SK-MEL-5 (cell line): ENCODE measurements around the gene IL2. TPM values are rescaled to one million over a fixed set of nuclear protein-coding genes. Genes with fewer than 3 reads are reported as not detected.

Source experiments
- DNase-seq: peaks from one replicate; pipeline ENCODE4 v3.0.0-alpha.2; 2016; ENCODE audit warnings: low read depth, low spot score
- in situ Hi-C: cut with HindIII; loops from 2 replicates; pipeline ENCODE4 v1.10.0; 2016; ENCODE audit warnings: low sequenced_read_pairs, high pct_unique_total_duplicates, low pct_unique_long_range_greater_than_20kb
- polyA plus RNA-seq, 2 experiments: library from polyadenylated mRNA; depleted of rRNA; stranded (reverse); fragments of >200 nt; gene quantifications; 2 replicates each; pipeline ENCODE4 v1.2.3, GENCODE V29; 2015
- total RNA-seq: library from RNA; depleted of rRNA; stranded (reverse); fragments of >200 nt; shearing (Covaris generic); gene quantifications from 2 replicates; pipeline ENCODE4 v1.2.3, GENCODE V29; 2014; rRNA removed

Gene IL2
- total RNA-seq: not detected in 2 replicates
- polyA plus RNA-seq (2015; cell fraction: cytosol; rRNA removed): not detected in 2 replicates
- polyA plus RNA-seq (2015; cell fraction: nucleus; rRNA removed): 0.39 TPM in 1 of 2 replicates, not detected in the other

DNA sequence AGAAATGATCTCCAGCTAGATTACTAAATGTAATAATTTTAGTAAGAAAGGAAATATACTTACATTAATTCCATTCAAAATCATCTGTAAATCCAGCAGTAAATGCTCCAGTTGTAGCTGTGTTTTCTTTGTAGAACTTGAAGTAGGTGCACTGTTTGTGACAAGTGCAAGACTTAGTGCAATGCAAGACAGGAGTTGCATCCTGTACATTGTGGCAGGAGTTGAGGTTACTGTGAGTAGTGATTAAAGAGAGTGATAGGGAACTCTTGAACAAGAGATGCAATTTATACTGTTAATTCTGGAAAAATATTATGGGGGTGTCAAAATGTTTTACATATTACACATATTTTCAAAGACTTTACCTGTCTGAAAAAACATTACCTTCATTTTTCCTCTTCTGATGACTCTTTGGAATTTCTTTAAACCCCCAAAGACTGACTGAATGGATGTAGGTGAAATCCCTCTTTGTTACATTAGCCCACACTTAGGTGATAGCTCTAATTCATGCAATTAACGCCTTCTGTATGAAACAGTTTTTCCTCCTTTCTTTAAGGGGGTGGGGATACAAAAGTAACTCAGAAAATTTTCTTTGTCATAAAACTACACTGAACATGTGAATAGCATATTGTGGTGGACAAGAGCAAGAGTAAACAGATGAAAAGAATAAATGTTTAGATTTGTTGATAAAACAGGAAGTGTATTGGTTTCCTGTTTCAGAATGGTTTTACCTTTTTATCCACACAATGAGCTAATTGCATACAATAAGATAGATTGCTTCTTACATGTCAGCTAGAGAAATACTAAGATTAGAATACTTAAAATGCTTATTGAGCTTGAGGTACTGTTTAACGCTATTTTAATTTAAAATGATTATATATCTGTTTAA is at the start of gene IL2:
Gene IL2, minus strand, starts transcription at position 495 of the 886 bp plus-strand sequence. Its CDS starts 285 bp downstream, at position 210.
- DNase-seq: no peak
- in situ Hi-C loops: no loop called here

DNA sequence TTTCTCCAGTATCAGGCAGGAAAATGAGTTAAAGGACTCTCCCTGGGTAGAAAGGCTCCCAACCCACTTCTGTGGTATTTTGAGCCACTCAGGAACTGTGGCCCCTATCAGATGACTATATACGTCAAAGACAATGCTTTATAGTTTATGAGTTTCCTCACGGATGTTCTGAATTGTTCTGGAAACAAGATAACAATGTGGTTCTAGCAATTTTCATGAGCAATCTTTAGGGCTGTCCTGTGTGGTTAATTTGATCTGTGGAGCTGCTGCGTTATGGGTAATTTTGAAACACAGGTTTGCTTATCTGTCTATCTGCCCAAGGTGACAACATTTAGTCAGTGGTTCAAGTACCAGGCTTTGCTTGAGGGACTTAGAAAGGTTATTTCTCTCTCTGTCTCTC is 46.7 kb upstream of the IL2 start:
- DNase-seq: no peak
- in situ Hi-C loops: no loop called here

GRCh38 chr4:122500852-122501501 is 44.5 kb upstream of the IL2 start:
- in situ Hi-C loops: no loop called here
- DNase-seq: no peak

DNA sequence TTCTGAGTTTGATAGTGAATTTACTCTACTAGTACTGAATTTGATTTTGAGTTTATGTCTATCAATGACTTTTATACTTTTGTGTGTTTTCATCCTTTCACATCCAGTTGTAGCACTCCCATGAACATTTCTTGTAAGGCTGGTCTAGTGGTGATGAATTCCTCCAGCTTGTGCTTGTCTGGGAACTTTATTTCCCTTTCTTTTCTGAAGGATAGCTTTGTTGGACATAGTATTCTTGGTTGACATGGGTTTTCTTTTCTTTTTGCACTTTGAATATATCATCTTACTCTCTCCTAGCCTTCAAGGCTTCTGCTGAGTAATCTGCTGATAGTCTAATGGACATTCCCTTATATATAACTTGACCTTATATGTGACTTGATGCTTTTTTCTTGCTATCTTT is 32.5 kb upstream of the IL2 start:
- in situ Hi-C loops: no loop called here
- DNase-seq: no peak

DNA sequence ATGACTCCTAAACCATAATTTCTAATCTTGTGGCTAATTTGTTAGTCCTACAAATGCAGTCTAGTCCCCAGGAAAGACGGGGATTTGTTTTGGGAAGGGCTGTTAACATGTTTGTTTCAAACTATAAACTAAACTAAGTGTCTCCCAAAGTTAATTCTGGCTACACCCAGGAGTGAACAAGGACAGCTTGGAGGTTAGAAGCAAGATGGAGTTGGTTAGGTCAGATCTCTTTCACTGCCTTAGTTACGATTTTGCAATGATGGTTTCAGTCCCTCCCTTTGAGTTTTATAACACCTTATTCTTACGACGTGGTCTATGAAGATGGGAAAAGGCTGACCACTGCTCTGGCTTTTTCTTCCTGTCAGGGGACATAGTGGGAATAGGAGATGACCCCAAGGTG is 27.0 kb upstream of the IL2 start:
- in situ Hi-C loops: no loop called here
- no peak for DNase-seq

GRCh38 chr4:122481766-122482405 is 25.4 kb upstream of the IL2 start:
- no peak for DNase-seq
- in situ Hi-C loops: no loop called here

- in situ Hi-C loops: no loop called here
- DNase-seq: no peak
These were observed 24.3 kb upstream of the IL2 start for GRCh38 chr4:122480655-122481487.

- in situ Hi-C loops: no loop called here
- no peak for DNase-seq
These were observed 23.5 kb upstream of the IL2 start for GRCh38 chr4:122479935-122480416.

GRCh38 chr4:122476745-122477144 is 20.2 kb upstream of the IL2 start:
- DNase-seq: no peak
- in situ Hi-C loops: no loop called here

- in situ Hi-C loops: no loop called here
- no peak for DNase-seq
These were observed 19.6 kb upstream of the IL2 start for GRCh38 chr4:122476126-122476525.

- in situ Hi-C loops: no loop called here
- DNase-seq: no peak
These were observed 18.7 kb upstream of the IL2 start for GRCh38 chr4:122475233-122475632.

- no peak for DNase-seq
- in situ Hi-C loops: no loop called here
These were observed 12.9 kb upstream of the IL2 start for GRCh38 chr4:122469457-122469856.

DNA sequence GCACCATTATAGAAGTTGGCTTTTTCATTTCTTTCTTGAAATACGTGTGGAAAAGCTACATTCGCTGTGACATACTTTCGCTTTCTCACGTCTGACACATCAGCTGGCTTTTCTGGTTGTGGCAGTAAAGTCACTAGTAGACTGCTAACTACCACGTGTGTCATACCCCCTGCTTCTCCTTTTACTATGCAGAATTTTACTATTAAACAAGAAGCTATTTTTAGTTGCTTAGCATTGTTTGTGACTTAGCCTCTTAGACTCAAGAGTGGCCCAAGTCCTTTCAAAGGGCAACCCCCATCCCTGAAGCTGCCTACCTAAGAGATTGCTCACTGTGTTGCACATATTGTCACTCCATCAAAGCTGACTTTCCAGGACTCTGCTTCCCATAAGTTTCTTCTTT is 2.1 kb upstream of the IL2 start:
- no peak for DNase-seq
- in situ Hi-C loops: no loop called here

- in situ Hi-C loops: no loop called here
- DNase-seq: no peak
These were observed 3.0 kb downstream of the IL2 start for GRCh38 chr4:122453384-122453995.

- peak; percentile 67 for DNase-seq
- in situ Hi-C loops: no loop called here
These were observed 5.7 kb downstream of the IL2 start for GRCh38 chr4:122450847-122451246.

DNA sequence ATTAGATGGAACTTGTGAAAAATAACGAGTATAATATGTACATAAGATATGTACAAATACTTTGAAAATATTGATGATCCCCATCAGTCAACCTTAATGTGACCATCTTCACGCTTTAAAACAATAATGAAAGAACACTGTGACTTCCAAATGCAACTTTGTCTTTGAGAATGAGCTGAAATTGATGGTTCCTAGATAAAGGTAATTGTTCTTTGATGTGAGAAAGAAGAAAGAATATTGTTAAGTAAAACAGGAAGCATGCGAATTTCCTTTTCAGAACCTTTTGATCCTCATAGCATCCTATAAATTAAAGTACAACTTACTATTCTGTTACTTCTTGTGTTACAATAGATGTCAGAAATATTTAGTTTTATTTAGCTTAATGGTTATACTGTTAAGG is 22.2 kb downstream of the IL2 start:
- in situ Hi-C loops: no loop called here
- no peak for DNase-seq

GRCh38 chr4:122431351-122431750 is 25.2 kb downstream of the IL2 start:
- in situ Hi-C loops: no loop called here
- DNase-seq: no peak
